Uterus (tissue), 4 donors: Measurements from ENCODE around the gene INPP4A. TPM values are rescaled to one million over a fixed set of nuclear protein-coding genes. Genes with fewer than 3 reads are reported as not detected.

Experiments used
- DNase-seq, 2 donors: peaks; one replicate each; pipeline ENCODE4 v3.0.0-alpha.2; 2019 to 2020
- H3K27ac ChIP-seq, 2 donors: fragments of 200-600 bp; sonication (generic); 1 replicate in 1 of 2; 2 replicates in 1 of 2; pipeline ENCODE4 v1.5.1; 2016 to 2018
- H3K27me3 ChIP-seq, 2 donors: fragments of 200-600 bp; sonication (generic); one replicate each; pipeline ENCODE4 v1.5.1; 2018 to 2019; ENCODE audit warnings: control low read depth in 1 of 2
- H3K36me3 ChIP-seq, 2 donors: fragments of 200-600 bp; sonication (generic); one replicate each; pipeline ENCODE4 v1.5.1; 2019; ENCODE audit warnings: control low read depth in 1 of 2
- H3K4me1 ChIP-seq, 2 donors: fragments of 200-600 bp; sonication (generic); one replicate each; pipeline ENCODE4 v1.5.1; 2018 to 2019; ENCODE audit warnings: control low read depth in 1 of 2
- H3K4me3 ChIP-seq, 2 donors: fragments of 200-600 bp; sonication (generic); 1 replicate in 1 of 2; 2 replicates in 1 of 2; pipeline ENCODE4 v1.5.1; 2018 to 2019; ENCODE audit warnings: mild to moderate bottlenecking in 1 of 2
- H3K9me3 ChIP-seq, 2 donors: fragments of 200-600 bp; sonication (generic); one replicate each; pipeline ENCODE4 v1.5.1; 2019; ENCODE audit warnings: control low read depth in 1 of 2
- CTCF ChIP-seq, 4 experiments: fragments of 200-600 bp in 2 of 4; fragments of 450-650 bp in 2 of 4; sonication (generic) in 2 of 4; IDR thresholded peaks; one replicate each; pipeline ENCODE4 v1.5.1; 2016 to 2019; ENCODE audit warnings: antibody characterized with exemption in 4 of 4, mild to moderate bottlenecking in 2 of 4, moderate library complexity in 1 of 4
- POLR2A ChIP-seq, 2 donors: fragments of 450-650 bp; IDR thresholded peaks; one replicate each; pipeline ENCODE4 v1.6.1; 2016; ENCODE audit warnings: antibody characterized with exemption in 2 of 2, mild to moderate bottlenecking in 1 of 2, moderate library complexity in 1 of 2
- intact Hi-C: fragments of 100-400 bp; cut with DNase I; formaldehyde crosslinking; loops from one replicate; pipeline ENCODE4 v1.15.1; 2023; ENCODE audit warnings: low total_unique reads
- total RNA-seq, 4 donors: library from RNA; depleted of rRNA in 3 of 4; stranded (reverse); fragments of >200 nt in 3 of 4; gene quantifications; one replicate each; pipeline versions ENCODE4 v1.1.0 to v1.2.4, GENCODE V29; 2014 to 2023
- donor health status: DM: yes; HTN: yes; CAD: no.

The INPP4A gene
- total RNA-seq, 4 donors from 2014 or later, result 8.7 to 40.2 (median 35.2) TPM

- H3K9me3 ChIP-seq, result no peaks in the 10 kb centered on the region
- H3K27me3 ChIP-seq, result no peaks in the 10 kb centered on the region
- H3K27ac ChIP-seq, result no peak overlapping the region
- intact Hi-C loops, result no loop called here
- no peak overlapping the region for H3K4me3 ChIP-seq
- no peaks in the 10 kb centered on the region for H3K4me1 ChIP-seq
- TF ChIP-seq POLR2A (IDR thresholded peaks at IDR 0.05) (no peak), CTCF (IDR thresholded peaks at IDR 0.05) (no peak)
- H3K36me3 ChIP-seq, result no peaks in the 10 kb centered on the region
- no peak for DNase-seq
Observed at GRCh38 chr2:98496750-98497493, 52.3 kb downstream of the INPP4A start.

- intact Hi-C loops, result no loop called here
- Histone ChIP-seq H3K9me3 (no peaks in the 10 kb centered on the region), H3K27me3 (no peaks in the 10 kb centered on the region), H3K4me1 (no peaks in the 10 kb centered on the region), H3K27ac (no peak overlapping the region), H3K36me3 (no peaks in the 10 kb centered on the region), H3K4me3 (no peak overlapping the region)
- no peak for TF ChIP-seq CTCF (IDR thresholded peaks at IDR 0.05)
- TF ChIP-seq POLR2A (IDR thresholded peaks at IDR 0.05), result no peak
- no peak for DNase-seq
Observed at GRCh38 chr2:98498703-98499440, 54.2 kb downstream of the INPP4A start.

- intact Hi-C loops, result no loop called here
Observed at GRCh38 chr2:98500561-98500960, 55.9 kb downstream of the INPP4A start.

GRCh38 chr2:98501223-98501622, 56.6 kb downstream of the INPP4A start:
- intact Hi-C loops, result no loop called here
- Histone ChIP-seq H3K27me3 (no peaks in the 10 kb centered on the region), H3K9me3 (no peaks in the 10 kb centered on the region), H3K4me3 (no peak overlapping the region), H3K4me1 (peaks cover 6 to 16% of the 10 kb centered on the region in 2 donors), H3K36me3 (no peaks in the 10 kb centered on the region), H3K27ac (no peak overlapping the region)
- DNase-seq, result no peak
- TF ChIP-seq POLR2A (IDR thresholded peaks at IDR 0.05) (no peak), CTCF (IDR thresholded peaks at IDR 0.05) (no peak)

More at GRCh38 chr2:98500561-98500960, 55.9 kb downstream of the INPP4A start:
- H3K9me3 ChIP-seq, result no peaks in the 10 kb centered on the region
- peaks cover 6 to 16% of the 10 kb centered on the region in 2 donors for H3K4me1 ChIP-seq
- no peaks in the 10 kb centered on the region for H3K36me3 ChIP-seq
- H3K27me3 ChIP-seq, result no peaks in the 10 kb centered on the region
- DNase-seq, result no peak
- no peak overlapping the region for H3K27ac ChIP-seq
- no peak overlapping the region for H3K4me3 ChIP-seq
- TF ChIP-seq CTCF (IDR thresholded peaks at IDR 0.05) (no peak), POLR2A (IDR thresholded peaks at IDR 0.05) (no peak)

GRCh38 chr2:98501876-98502275, 57.2 kb downstream of the INPP4A start:
- no peak for DNase-seq
- peaks cover 6 to 16% of the 10 kb centered on the region in 2 donors for H3K4me1 ChIP-seq
- H3K36me3 ChIP-seq, result no peaks in the 10 kb centered on the region
- no peak overlapping the region for H3K27ac ChIP-seq
- no peak overlapping the region for H3K4me3 ChIP-seq
- H3K27me3 ChIP-seq, result no peaks in the 10 kb centered on the region
- intact Hi-C loops, result no loop called here
- TF ChIP-seq POLR2A (IDR thresholded peaks at IDR 0.05) (no peak), CTCF (IDR thresholded peaks at IDR 0.05) (no peak)
- H3K9me3 ChIP-seq, result no peaks in the 10 kb centered on the region
